ENCODE data around the gene TTLL5.

TTLL5 gene

GRCh38 chr14:75643985-75644384, 17.1 kb upstream of the TTLL5 start:
- DNase-seq (ENCODE audit: low spot score in 2 of 2), result no peak
- H3K4me3 Mint-ChIP-seq, result no peak overlapping the region
- no peaks in the 10 kb centered on the region for H3K9me3 Mint-ChIP-seq
- peaks cover 32% of the 10 kb centered on the region for H3K36me3 Mint-ChIP-seq
- no peaks in the 10 kb centered on the region for H3K4me1 Mint-ChIP-seq
- ATAC-seq, result no peak
- H3K27ac Mint-ChIP-seq, result peak overlapping the region; percentile 40

DNA sequence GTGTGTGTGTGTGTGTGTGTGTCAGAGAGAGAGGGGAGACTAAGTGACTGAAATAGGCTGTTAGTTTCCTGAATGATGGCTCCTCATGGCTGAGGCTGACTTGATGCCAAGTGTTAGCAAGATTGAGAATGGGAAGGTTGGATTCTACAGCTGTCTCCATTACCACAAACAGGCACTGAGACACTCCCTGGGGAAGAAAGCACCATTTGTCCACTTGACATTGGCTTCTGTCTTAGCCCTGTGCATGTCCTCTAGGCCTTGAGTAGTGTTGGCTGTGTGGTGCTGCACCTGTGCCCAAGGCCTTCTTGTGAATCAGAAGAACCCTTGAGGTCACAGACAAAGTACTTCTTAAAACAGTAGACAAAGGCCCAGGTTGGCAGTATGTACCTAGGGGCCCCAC, 16.0 kb upstream of the TTLL5 start:
- ATAC-seq (no peak), DNase-seq (ENCODE audit: low spot score in 2 of 2) (no peak)
- Mint-ChIP-seq H3K36me3 (peaks cover 43% of the 10 kb centered on the region), H3K4me1 (no peaks in the 10 kb centered on the region), H3K27ac (no peak overlapping the region), H3K4me3 (no peak overlapping the region), H3K9me3 (no peaks in the 10 kb centered on the region)

DNA sequence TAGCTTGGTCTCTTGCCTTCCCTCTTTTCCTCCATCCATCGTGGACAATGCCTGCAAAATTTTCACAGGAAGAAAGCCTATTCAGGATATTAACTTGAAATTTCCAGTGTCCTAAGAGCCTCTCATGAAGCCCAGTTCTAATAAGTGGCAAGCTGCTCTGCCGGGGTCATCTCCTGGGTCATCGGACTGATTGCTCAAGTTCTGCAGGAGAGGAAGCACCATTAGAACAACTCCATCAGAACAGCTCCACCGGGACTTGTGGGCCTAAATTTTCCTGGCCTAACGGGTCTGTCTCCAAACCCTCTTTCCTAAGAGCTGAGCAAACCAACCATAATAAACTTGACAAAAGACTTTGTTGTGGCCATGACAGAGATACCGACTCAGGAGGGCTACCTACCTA, 14.3 kb upstream of the TTLL5 start:
- Mint-ChIP-seq H3K4me3 (no peak overlapping the region), H3K9me3 (no peaks in the 10 kb centered on the region), H3K4me1 (no peaks in the 10 kb centered on the region), H3K36me3 (peaks cover 55% of the 10 kb centered on the region), H3K27ac (no peak overlapping the region)
- no peak for DNase-seq (ENCODE audit: low spot score in 2 of 2)
- no peak for ATAC-seq

- Mint-ChIP-seq H3K4me1 (no peaks in the 10 kb centered on the region), H3K27ac (no peak overlapping the region), H3K4me3 (no peak overlapping the region), H3K36me3 (peaks cover 63% of the 10 kb centered on the region), H3K9me3 (no peaks in the 10 kb centered on the region)
- no peak for DNase-seq (ENCODE audit: low spot score in 2 of 2)
- ATAC-seq, result no peak
Measured at GRCh38 chr14:75647640-75648039, 13.4 kb upstream of the TTLL5 start.

- H3K9me3 Mint-ChIP-seq, result no peaks in the 10 kb centered on the region
- H3K4me1 Mint-ChIP-seq, result no peaks in the 10 kb centered on the region
- H3K27ac Mint-ChIP-seq, result no peak overlapping the region
- ATAC-seq (no peak), DNase-seq (ENCODE audit: low spot score in 2 of 2) (no peak)
- H3K4me3 Mint-ChIP-seq, result no peak overlapping the region
- peaks cover 68% of the 10 kb centered on the region for H3K36me3 Mint-ChIP-seq
Measured at GRCh38 chr14:75648066-75648838, 12.8 kb upstream of the TTLL5 start.

GRCh38 chr14:75649337-75649736, 11.7 kb upstream of the TTLL5 start:
- Mint-ChIP-seq H3K4me1 (no peaks in the 10 kb centered on the region), H3K4me3 (no peak overlapping the region), H3K27ac (no peak overlapping the region), H3K9me3 (no peaks in the 10 kb centered on the region), H3K36me3 (peaks cover 70% of the 10 kb centered on the region)
- ATAC-seq (no peak), DNase-seq (ENCODE audit: low spot score in 2 of 2) (no peak)

- ATAC-seq (no peak), DNase-seq (ENCODE audit: low spot score in 2 of 2) (no peak)
- Mint-ChIP-seq H3K27ac (no peak overlapping the region), H3K9me3 (no peaks in the 10 kb centered on the region), H3K36me3 (peaks cover 74% of the 10 kb centered on the region), H3K4me1 (no peaks in the 10 kb centered on the region), H3K4me3 (no peak overlapping the region)
Measured at GRCh38 chr14:75649773-75650172, 11.3 kb upstream of the TTLL5 start.

GRCh38 chr14:75650253-75651058, 10.6 kb upstream of the TTLL5 start:
- DNase-seq (ENCODE audit: low spot score in 2 of 2), result no peak
- Mint-ChIP-seq H3K36me3 (peaks cover 79% of the 10 kb centered on the region), H3K4me1 (no peaks in the 10 kb centered on the region), H3K27ac (peak overlapping the region; percentile 26), H3K4me3 (no peak overlapping the region), H3K9me3 (no peaks in the 10 kb centered on the region)
- ATAC-seq, result no peak

GRCh38 chr14:75653563-75653962, 7.5 kb upstream of the TTLL5 start:
- Mint-ChIP-seq H3K4me1 (peaks cover 2% of the 10 kb centered on the region), H3K36me3 (peaks cover 72% of the 10 kb centered on the region), H3K9me3 (no peaks in the 10 kb centered on the region), H3K4me3 (no peak overlapping the region), H3K27ac (no peak overlapping the region)
- DNase-seq (ENCODE audit: low spot score in 2 of 2) (no peak), ATAC-seq (no peak)

DNA sequence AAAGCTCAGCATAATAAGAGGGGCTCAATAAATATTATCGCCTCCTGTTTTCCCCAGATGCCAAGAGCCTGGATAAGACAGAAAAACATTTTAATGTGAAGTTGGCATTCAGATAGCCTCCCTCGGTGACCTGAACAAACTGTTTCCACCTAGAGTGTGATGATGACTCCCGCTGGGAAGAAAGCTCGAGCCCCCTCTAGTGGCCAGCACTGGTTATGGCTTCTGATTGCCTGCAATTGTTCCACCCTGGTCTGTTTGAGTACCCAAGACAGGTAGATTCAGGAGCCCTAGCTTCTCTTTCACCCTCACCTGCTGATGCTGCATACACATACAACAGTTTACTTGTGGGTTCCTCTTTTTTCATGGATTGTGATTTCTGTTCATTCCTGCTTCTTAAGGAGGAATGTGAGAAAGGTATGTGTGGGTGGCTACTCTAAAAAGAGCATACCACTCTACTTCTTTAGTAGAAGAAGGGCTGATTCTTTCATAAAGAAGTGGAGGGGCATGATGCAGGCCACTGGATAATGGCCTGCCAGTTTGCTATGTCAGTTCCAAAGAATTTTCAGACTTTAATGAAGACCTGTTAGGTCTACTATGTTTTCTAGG, 6.8 kb upstream of the TTLL5 start:
- H3K27ac Mint-ChIP-seq, result peak overlapping the region; percentile 79
- H3K36me3 Mint-ChIP-seq, result peaks cover 65% of the 10 kb centered on the region
- DNase-seq (ENCODE audit: low spot score in 2 of 2) (peak; percentile 77 to 90), ATAC-seq (peak; percentile 86)
- no peaks in the 10 kb centered on the region for H3K9me3 Mint-ChIP-seq
- peaks cover 6% of the 10 kb centered on the region for H3K4me1 Mint-ChIP-seq
- H3K4me3 Mint-ChIP-seq, result no peak overlapping the region

GRCh38 chr14:75655235-75655634, 5.8 kb upstream of the TTLL5 start:
- DNase-seq (ENCODE audit: low spot score in 2 of 2) (no peak), ATAC-seq (no peak)
- Mint-ChIP-seq H3K9me3 (no peaks in the 10 kb centered on the region), H3K4me3 (no peak overlapping the region), H3K4me1 (peaks cover 13% of the 10 kb centered on the region), H3K36me3 (peaks cover 56% of the 10 kb centered on the region), H3K27ac (peak overlapping the region; percentile 79)

GRCh38 chr14:75657331-75657730, 3.7 kb upstream of the TTLL5 start:
- ATAC-seq (no peak), DNase-seq (ENCODE audit: low spot score in 2 of 2) (no peak)
- Mint-ChIP-seq H3K36me3 (peaks cover 46% of the 10 kb centered on the region), H3K4me1 (peaks cover 21% of the 10 kb centered on the region), H3K27ac (peak overlapping the region; percentile 16), H3K4me3 (no peak overlapping the region), H3K9me3 (no peaks in the 10 kb centered on the region)

DNA sequence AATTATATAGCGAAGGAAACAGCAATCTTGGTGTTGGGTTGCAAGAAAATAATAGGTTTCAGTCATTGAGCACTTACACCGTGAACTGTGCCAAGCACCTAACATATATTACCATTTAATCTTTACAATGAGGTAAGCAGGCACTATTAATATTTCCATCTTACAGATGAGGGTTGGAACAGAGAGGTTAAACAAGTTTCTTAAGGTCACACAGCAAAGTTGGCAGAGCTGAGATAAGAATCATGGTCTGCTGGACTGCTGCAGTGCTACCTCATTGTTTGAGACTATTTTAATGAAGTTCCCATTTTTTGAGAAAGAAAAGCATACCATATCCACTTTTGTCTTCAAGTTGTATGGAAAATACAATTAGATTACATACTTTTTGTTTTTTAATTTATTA, 2.1 kb upstream of the TTLL5 start:
- H3K4me3 Mint-ChIP-seq, result no peak overlapping the region
- H3K27ac Mint-ChIP-seq, result no peak overlapping the region
- peaks cover 21% of the 10 kb centered on the region for H3K4me1 Mint-ChIP-seq
- peaks cover 38% of the 10 kb centered on the region for H3K36me3 Mint-ChIP-seq
- DNase-seq (ENCODE audit: low spot score in 2 of 2) (no peak), ATAC-seq (no peak)
- H3K9me3 Mint-ChIP-seq, result no peaks in the 10 kb centered on the region

- Mint-ChIP-seq H3K4me1 (peaks cover 21% of the 10 kb centered on the region), H3K36me3 (peaks cover 32% of the 10 kb centered on the region), H3K27ac (peak overlapping the region; percentile 99), H3K4me3 (peak overlapping the region; percentile 100), H3K9me3 (no peaks in the 10 kb centered on the region)
- ATAC-seq, result no peak
- DNase-seq (ENCODE audit: low spot score in 2 of 2), result no peak
Measured at GRCh38 chr14:75660238-75660629, 812 bp upstream of the TTLL5 start.

- ATAC-seq (no peak), DNase-seq (ENCODE audit: low spot score in 2 of 2) (no peak)
- Mint-ChIP-seq H3K4me3 (peak overlapping the region; percentile 100), H3K9me3 (no peaks in the 10 kb centered on the region), H3K27ac (peak overlapping the region; percentile 99), H3K36me3 (peaks cover 30% of the 10 kb centered on the region), H3K4me1 (peaks cover 21% of the 10 kb centered on the region)
Measured at GRCh38 chr14:75661499-75661814, 411 bp downstream of the TTLL5 start.

- Mint-ChIP-seq H3K4me3 (peak overlapping the region; percentile 100), H3K27ac (no peak overlapping the region), H3K9me3 (no peaks in the 10 kb centered on the region), H3K4me1 (peaks cover 21% of the 10 kb centered on the region), H3K36me3 (peaks cover 39% of the 10 kb centered on the region)
- ATAC-seq (no peak), DNase-seq (ENCODE audit: low spot score in 2 of 2) (no peak)
Measured at GRCh38 chr14:75662966-75663365, 1.9 kb downstream of the TTLL5 start.

Measured in stimulated activated effector memory CD8-positive, alpha-beta T cell treated with anti-CD3 and anti-CD28 coated beads, Interleukin-12 subunit alpha, Interleukin-12 subunit beta, amount 100 ng/mL, for 72 hours (primary cell).